CD4-positive, alpha-beta T cell treated with Interleukin-2 at 100 ng/mL for 4 hours (primary cell): ENCODE results near the gene PDLIM4.

Source experiments
- DNase-seq: peaks from one replicate; pipeline ENCODE4 v3.0.0-alpha.2; 2020; ENCODE audit warnings: low spot score

The PDLIM4 gene

GRCh38 chr5:132257131-132258101, at the start of gene PDLIM4:
TSS of gene PDLIM4 (plus strand) at chr5:132257696. CDS start at chr5:132257735, 39 bp downstream.
- no peak for DNase-seq

- no peak for DNase-seq
These were observed 49.7 kb upstream of the PDLIM4 start for GRCh38 chr5:132207778-132208177.

GRCh38 chr5:132209131-132209530, 48.4 kb upstream of the PDLIM4 start:
- no peak for DNase-seq

GRCh38 chr5:132209901-132210545, 47.5 kb upstream of the PDLIM4 start:
- no peak for DNase-seq

GRCh38 chr5:132210944-132211343, 46.6 kb upstream of the PDLIM4 start:
- no peak for DNase-seq

- no peak for DNase-seq
These were observed 45.7 kb upstream of the PDLIM4 start for GRCh38 chr5:132211787-132212186.

- DNase-seq = no peak
These were observed 43.8 kb upstream of the PDLIM4 start for GRCh38 chr5:132213666-132214065.

GRCh38 chr5:132214491-132214890, 43.0 kb upstream of the PDLIM4 start:
- no peak for DNase-seq

GRCh38 chr5:132215329-132215728, 42.2 kb upstream of the PDLIM4 start:
- no peak for DNase-seq

- DNase-seq = no peak
These were observed 39.2 kb upstream of the PDLIM4 start for GRCh38 chr5:132218321-132218720.

GRCh38 chr5:132219289-132219970, 38.1 kb upstream of the PDLIM4 start:
- no peak for DNase-seq

GRCh38 chr5:132219981-132220380, 37.5 kb upstream of the PDLIM4 start:
- no peak for DNase-seq

- no peak for DNase-seq
These were observed 37.0 kb upstream of the PDLIM4 start for GRCh38 chr5:132220491-132220890.

- DNase-seq = no peak
These were observed 35.5 kb upstream of the PDLIM4 start for GRCh38 chr5:132221781-132222648.

GRCh38 chr5:132222649-132223038, 34.9 kb upstream of the PDLIM4 start:
- no peak for DNase-seq

- no peak for DNase-seq
These were observed 33.6 kb upstream of the PDLIM4 start for GRCh38 chr5:132223861-132224260.

- no peak for DNase-seq
These were observed 32.8 kb upstream of the PDLIM4 start for GRCh38 chr5:132224716-132225115.

- peak; percentile 13 for DNase-seq
These were observed 32.1 kb upstream of the PDLIM4 start for GRCh38 chr5:132225165-132226032.

- DNase-seq = no peak
These were observed 30.8 kb upstream of the PDLIM4 start for GRCh38 chr5:132226516-132227234.

GRCh38 chr5:132227235-132227484, 30.3 kb upstream of the PDLIM4 start:
- DNase-seq = no peak
